GM19238 (cell line): ENCODE measurements around the gene EFHD2.
A peak's percentile ranks its signal among the peaks of the same experiment; 100 is the strongest.
"Not testable (repeated sequence)": the region's sequence is repeated elsewhere in the genome, so short reads cannot be mapped to it uniquely, and the experiment has no call there.

Experiments
- DNase-seq: peaks from one replicate; pipeline ENCODE4 v3.0.0; 2011; ENCODE audit warnings: low spot score; ENCODE audit not compliant: insufficient read length

EFHD2 gene, protein sequence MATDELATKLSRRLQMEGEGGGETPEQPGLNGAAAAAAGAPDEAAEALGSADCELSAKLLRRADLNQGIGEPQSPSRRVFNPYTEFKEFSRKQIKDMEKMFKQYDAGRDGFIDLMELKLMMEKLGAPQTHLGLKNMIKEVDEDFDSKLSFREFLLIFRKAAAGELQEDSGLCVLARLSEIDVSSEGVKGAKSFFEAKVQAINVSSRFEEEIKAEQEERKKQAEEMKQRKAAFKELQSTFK

GRCh38 chr1:15409388-15410222, at the start of gene EFHD2:
EFHD2 (plus strand) TSS chr1:15409888; CDS start chr1:15409972, 84 bp downstream.
- peak; percentile 92 for DNase-seq

GRCh38 chr1:15360700-15361099, 49.0 kb upstream of the EFHD2 start:
- DNase-seq = no peak

- no peak for DNase-seq
These were observed 47.5 kb upstream of the EFHD2 start for GRCh38 chr1:15362096-15362736.

GRCh38 chr1:15362737-15363128, 47.0 kb upstream of the EFHD2 start:
- no peak for DNase-seq

GRCh38 chr1:15364740-15365139, 44.9 kb upstream of the EFHD2 start:
- DNase-seq = no peak

DNA sequence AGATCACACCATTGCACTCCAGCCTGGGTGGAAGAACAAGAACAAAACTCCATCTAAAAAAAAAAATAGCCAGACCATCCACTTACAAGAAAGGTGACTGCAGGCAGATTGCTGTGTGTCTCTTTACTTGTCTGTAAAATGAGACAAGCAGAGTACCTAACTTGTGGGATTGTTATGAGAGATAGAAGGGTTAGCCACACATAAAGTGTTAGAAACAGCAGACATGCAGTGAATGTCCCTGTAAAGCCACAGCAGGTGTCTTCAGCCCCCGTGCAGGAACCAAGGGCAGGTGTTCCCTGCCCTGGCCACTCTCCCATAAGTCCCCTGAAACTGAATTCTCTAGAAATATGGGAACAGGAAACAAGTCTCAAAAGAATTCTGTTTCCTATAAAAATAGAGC, 40.8 kb upstream of the EFHD2 start:
- no peak for DNase-seq

- DNase-seq = no peak
These were observed 39.4 kb upstream of the EFHD2 start for GRCh38 chr1:15370268-15370667.

GRCh38 chr1:15370781-15371520, 38.7 kb upstream of the EFHD2 start:
- DNase-seq = no peak

- DNase-seq = no peak
These were observed 37.8 kb upstream of the EFHD2 start for GRCh38 chr1:15371610-15372545.

GRCh38 chr1:15378729-15379128, 31.0 kb upstream of the EFHD2 start:
- no peak for DNase-seq

GRCh38 chr1:15379151-15379550, 30.5 kb upstream of the EFHD2 start:
- not testable (repeated sequence) for DNase-seq

DNA sequence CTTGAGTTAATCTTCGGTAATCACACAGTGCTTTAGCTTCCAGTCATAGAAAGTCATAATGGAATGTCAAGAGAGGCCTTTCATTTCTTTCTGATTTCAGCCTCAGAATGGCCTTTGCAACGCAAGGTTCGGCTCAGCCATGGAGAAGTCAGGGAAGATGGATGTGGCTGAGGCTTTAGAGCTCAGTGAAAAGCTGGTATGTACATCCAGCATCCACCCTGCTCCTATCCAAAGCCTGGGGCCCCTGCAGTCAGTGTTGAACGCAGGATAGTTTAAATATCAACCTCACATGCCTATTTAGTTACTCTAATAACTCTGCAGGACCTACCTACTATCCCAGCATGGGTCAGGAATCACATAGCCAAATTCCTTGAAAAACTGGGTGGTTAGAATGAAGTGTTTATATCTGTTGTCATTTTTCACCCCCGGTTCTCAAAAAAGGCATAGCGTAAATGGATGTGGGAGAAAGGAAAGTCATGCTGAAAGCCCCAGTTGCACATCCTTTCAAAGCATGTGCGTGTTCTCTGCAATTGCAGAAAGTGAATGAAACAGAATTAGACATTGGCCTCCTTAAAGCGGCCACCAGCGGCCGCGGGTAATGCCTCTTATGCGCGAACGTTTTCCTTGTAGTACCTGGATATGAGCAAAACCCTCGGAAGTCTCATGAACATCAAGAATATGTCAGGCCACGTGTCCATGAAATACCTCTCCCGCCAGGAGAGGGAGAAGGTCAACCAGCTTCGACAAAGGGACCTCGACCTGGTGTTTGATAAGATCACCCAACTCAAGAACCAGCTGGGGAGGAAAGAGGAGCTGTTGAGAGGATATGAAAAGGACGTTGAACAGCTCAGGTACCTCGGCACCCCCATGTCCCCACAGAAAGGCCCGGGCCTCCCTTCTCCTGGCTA, 28.8 kb upstream of the EFHD2 start:
- no peak for DNase-seq

DNA sequence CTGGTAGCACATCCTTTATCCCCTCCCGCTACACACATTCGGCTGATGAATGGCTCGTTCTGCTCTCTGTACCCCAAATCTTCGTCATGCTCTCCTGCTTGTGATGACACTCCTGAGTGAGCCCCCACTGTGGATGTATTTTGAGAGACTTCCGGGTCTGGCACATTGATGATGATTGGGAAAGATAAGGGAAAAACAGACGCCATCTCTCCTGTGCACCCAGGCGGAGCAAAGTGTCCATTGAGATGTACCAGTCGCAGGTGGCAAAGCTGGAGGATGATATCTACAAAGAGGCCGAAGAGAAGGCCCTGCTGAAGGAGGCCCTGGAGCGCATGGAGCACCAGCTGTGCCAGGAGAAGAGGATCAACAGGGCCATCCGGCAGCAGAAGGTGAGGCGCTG, 27.9 kb upstream of the EFHD2 start:
- DNase-seq = no peak

DNA sequence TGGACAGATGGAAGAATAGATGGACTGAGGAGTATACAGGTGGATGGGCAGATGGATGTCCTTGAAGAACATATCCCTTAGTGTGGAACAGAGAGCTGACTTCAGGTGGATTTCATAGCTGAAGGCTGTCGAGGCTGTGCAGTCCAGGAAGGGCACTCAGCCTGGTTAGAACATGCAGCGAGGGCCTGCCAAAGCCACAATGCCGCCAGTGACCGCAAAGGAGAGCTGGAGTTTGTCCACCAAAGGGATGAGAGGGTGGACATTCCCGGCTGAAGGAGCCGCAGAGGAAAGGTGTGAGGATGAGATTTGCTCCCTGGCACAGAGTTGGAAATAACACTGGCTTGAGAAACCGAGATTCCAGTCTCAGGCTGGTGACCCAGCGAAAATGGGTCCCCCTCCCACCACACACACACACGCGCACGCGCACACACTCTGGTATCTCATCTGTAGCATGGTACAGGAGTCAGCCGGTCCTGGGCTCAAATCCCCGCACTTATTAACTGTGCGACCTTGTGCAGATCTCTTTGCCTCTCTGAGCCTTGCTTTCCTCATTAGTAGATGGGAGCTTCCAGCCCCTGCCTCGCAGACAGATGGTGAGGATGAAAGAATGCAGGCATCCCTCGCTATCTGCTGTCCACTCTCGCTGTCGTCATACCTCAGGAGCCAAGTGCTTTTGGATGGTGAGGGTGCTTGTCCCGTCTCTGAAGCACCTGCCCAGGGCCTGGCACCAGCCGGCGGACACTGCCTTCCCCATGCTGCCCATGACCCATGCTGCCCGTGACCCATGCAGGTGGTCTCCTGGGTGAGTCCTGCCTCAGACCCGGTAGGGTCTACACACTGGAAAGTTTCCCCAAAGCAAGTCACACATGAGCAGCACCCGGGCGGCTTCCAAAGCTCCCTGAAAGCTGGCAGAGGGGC, 26.8 kb upstream of the EFHD2 start:
- no peak for DNase-seq

DNA sequence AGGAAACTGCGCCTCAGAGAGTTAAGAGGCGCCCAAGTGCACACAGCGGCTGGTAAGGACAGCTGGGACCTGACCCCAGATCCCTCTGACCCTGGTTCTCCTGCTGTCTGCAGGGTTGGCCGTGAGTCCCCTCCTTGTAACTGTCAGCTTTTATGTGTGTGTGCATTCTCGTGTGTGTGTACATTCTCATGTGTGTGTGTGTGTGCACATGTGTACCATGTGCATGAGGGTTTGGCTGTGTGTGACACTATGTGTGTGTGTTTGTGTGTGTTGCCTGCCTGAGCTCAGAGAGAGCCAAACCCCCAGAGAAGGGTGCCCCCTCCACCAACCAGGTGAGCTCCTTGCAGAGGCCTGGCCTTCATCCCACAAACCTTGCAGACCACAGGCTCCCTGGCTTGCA, 25.9 kb upstream of the EFHD2 start:
- no peak for DNase-seq

DNA sequence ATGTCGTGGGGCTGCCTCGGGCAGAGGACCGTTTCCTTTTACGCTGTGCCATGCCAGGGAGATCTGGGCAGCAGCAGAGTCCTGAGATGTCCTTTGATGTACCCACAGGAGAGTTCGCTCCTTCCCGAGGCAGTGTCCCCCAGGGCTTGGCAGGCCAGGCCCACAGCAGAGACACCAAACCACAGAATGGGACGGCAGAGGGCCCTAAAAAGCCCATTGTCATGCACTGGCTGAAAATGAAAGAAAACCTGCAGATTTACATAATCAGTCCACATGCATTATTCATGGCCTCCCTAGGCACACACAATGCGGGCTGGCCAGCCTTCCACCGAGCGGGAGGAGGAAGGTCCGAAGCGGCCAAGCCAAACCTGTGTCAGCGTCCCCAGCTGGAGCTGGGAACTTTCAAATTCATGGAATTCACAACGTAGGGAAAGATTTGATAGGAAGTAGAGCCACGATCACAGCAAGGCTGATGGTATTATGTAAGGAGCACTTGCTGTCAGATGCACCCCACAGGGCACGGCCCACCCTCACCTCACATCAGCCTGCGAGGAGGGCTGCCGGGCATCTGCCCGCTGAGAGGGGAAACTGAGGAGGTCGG, 25.3 kb upstream of the EFHD2 start:
- DNase-seq = peak; percentile 33

GRCh38 chr1:15385420-15385819, 24.3 kb upstream of the EFHD2 start:
- no peak for DNase-seq

DNA sequence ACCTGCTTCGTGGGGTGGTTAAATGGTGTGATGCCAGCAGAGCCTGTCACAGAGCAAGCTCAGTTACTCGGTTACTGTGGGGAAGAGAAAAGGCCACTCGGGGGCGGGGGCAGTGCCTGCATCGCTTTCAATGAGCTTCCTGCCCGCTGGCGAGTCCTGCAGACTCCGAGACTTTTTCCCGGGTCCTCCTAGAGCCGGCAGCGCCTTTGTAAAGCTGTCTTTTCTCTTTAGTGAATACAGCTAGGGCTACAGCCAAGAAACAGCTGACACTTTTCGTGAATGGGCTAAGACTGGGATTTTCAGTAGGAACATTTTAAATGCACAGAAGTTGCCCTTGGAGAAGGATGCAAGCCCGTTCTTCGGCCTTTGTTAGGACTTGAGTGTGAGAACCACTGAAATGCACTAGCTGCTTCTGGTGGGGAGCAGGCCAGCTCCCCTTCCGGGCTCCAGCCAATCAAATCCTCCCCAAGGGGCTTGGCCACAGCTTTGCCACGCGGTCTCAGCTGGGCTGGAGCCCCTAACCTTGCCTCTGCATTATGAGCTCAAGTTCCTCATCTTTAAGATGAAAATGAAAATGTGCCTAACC, 23.4 kb upstream of the EFHD2 start:
- DNase-seq = no peak
